HCT116 (cell line): ENCODE data around the gene CALR. TPM values are rescaled to one million over a fixed set of nuclear protein-coding genes. Genes with fewer than 3 reads are reported as not detected.

Experiments used
- ATAC-seq: fragments of 200-7000 bp; cut with Tn5 transposase; 2 replicates; pipeline ENCODE4 v1.9.1; 2020; ENCODE audit warnings: mild to moderate bottlenecking, moderate library complexity
- BruUV-seq: library from RNA; stranded (reverse); fragments of 400-500 nt; replicated peaks from 2 replicates; lab custom pipeline; 2021; lab: Mats Ljungman, UMichigan
- CTCF ChIA-PET: fragments of 300-600 bp; sonication (Branson Sonifier 250); formaldehyde crosslinking; loops from one replicate; lab custom pipeline; 2021; ENCODE audit warnings: antibody characterized with exemption; lab: Charles Lee
- POLR2A ChIA-PET: fragments of 300-600, 350-600 bp; sonication (Branson Sonifier 250); formaldehyde crosslinking; loops from one replicate; lab custom pipeline; 2021; ENCODE audit warnings: antibody characterized with exemption; lab: Charles Lee
- RAD21 ChIA-PET, 2 experiments: fragments of 300-600 bp; sonication (Branson Sonifier 250); formaldehyde crosslinking; loops; one replicate each; lab custom pipeline; 2023; ENCODE audit warnings: low total read pairs in 2 of 2; ENCODE audit not compliant: uncharacterized antibody in 2 of 2, unreplicated experiment in 2 of 2, low non-redundant PET in 1 of 2; lab: Charles Lee
- DNase-seq: peaks from one replicate; pipeline ENCODE4 v3.0.0-alpha.2; 2010; ENCODE audit warnings: low read depth, low spot score
- H2AFZ ChIP-seq: fragments of 200-600 bp; shearing (Covaris generic), sonication (generic); 2 replicates; pipeline ENCODE4 v1.6.1; 2017; ENCODE audit warnings: low read depth, mixed run types, mixed read lengths, antibody characterized with exemption, low read length; ENCODE audit not compliant: poor library complexity, severe bottlenecking
- H3K27ac ChIP-seq: 2 replicates; pipeline ENCODE4 v1.5.1; 2012; ENCODE audit warnings: low read depth, low read length
- H3K27me3 ChIP-seq: fragments of 200-600 bp; sonication (generic); 2 replicates; pipeline ENCODE4 v1.6.1; 2016; ENCODE audit warnings: mixed run types, low read length, mixed read lengths; ENCODE audit not compliant: insufficient read depth
- H3K36me3 ChIP-seq, 2 experiments: fragments of 200-500 bp in 1 of 2; fragments of 200-600 bp in 1 of 2; sonication (Bioruptor generic) in 1 of 2; sonication (generic) in 1 of 2; 2 replicates each; pipeline versions ENCODE4 v1.5.1 to v1.6.1; 2014 to 2016; ENCODE audit warnings: low read length in 2 of 2, inconsistent platforms in 1 of 2, mixed read lengths in 1 of 2, mixed run types in 1 of 2; ENCODE audit not compliant: insufficient read depth in 2 of 2, control insufficient read depth in 1 of 2
- H3K4me1 ChIP-seq, 2 experiments: fragments of 200-600 bp in 1 of 2; sonication (generic) in 1 of 2; 2 replicates each; pipeline versions ENCODE4 v1.5.1 to v1.6.1; 2012 to 2017; ENCODE audit warnings: low read length in 2 of 2, inconsistent platforms in 1 of 2, mild to moderate bottlenecking in 1 of 2, mixed read lengths in 1 of 2, mixed run types in 1 of 2, moderate library complexity in 1 of 2; ENCODE audit not compliant: insufficient read depth in 2 of 2, control insufficient read depth in 1 of 2
- H3K4me2 ChIP-seq: fragments of 200-600 bp; sonication (generic); 2 replicates; pipeline ENCODE4 v1.6.1; 2017; ENCODE audit warnings: mixed run types, low read length, mixed read lengths
- H3K4me3 ChIP-seq, 2 experiments: fragments of 200-600 bp in 1 of 2; sonication (generic) in 1 of 2; replicated peaks in 1 of 2; 2 replicates each; pipeline ENCODE4 v1.5.1; 2011 to 2016; ENCODE audit warnings: low read length in 2 of 2, control low read depth in 1 of 2, low read depth in 1 of 2, mild to moderate bottlenecking in 1 of 2, mixed read lengths in 1 of 2, mixed run types in 1 of 2
- H3K79me2 ChIP-seq: fragments of 200-600 bp; sonication (generic); 2 replicates; pipeline ENCODE4 v1.6.1; 2017; ENCODE audit warnings: mild to moderate bottlenecking, mixed run types, low read length, moderate library complexity, mixed read lengths; ENCODE audit not compliant: insufficient read depth
- H3K9ac ChIP-seq: fragments of 200-600 bp; sonication (generic); 2 replicates; pipeline ENCODE4 v1.6.1; 2016; ENCODE audit warnings: low read length, mixed read lengths
- H3K9me2 ChIP-seq: fragments of 200-600 bp; sonication (generic), shearing (Covaris generic); 2 replicates; pipeline ENCODE4 v1.6.1; 2017; ENCODE audit warnings: mixed run types, mild to moderate bottlenecking, moderate library complexity; ENCODE audit not compliant: insufficient read depth
- H3K9me3 ChIP-seq, 2 experiments: fragments of 200-500 bp in 1 of 2; fragments of 200-600 bp in 1 of 2; sonication (Bioruptor generic) in 1 of 2; sonication (generic) in 1 of 2; 2 replicates each; pipeline ENCODE4 v1.6.1; 2014 to 2017; ENCODE audit warnings: low read length in 2 of 2, mixed read lengths in 2 of 2, inconsistent platforms in 1 of 2, low read depth in 1 of 2, mild to moderate bottlenecking in 1 of 2, mixed run types in 1 of 2, moderate library complexity in 1 of 2; ENCODE audit not compliant: control insufficient read depth in 1 of 2, insufficient read depth in 1 of 2
- H4K20me1 ChIP-seq: fragments of 200-600 bp; sonication (generic), shearing (Covaris generic); 2 replicates; pipeline ENCODE4 v1.6.1; 2017; ENCODE audit warnings: mixed run types, mild to moderate bottlenecking, moderate library complexity; ENCODE audit not compliant: insufficient read depth
- EZH2phosphoT487 ChIP-seq: fragments of 200-600 bp; IDR thresholded peaks from 2 replicates; pipeline ENCODE4 v1.6.1; 2018; ENCODE audit warnings: antibody characterized with exemption, borderline replicate concordance
- FOSL1 ChIP-seq: IDR thresholded peaks from 2 replicates; pipeline ENCODE4 v1.6.1; 2012; ENCODE audit warnings: low read depth
- JUND ChIP-seq: IDR thresholded peaks from 2 replicates; pipeline ENCODE4 v1.6.1; 2012
- REST ChIP-seq: IDR thresholded peaks from 2 replicates; pipeline ENCODE4 v1.6.1; 2012; ENCODE audit warnings: low read depth
- TCF7L2 ChIP-seq: IDR thresholded peaks from 2 replicates; pipeline ENCODE4 v1.7.0; 2011; ENCODE audit warnings: borderline replicate concordance, inconsistent platforms; ENCODE audit not compliant: insufficient read depth, insufficient read length; ENCODE audit errors: extremely low read depth
- ZFX ChIP-seq: fragments of 450-650 bp; IDR thresholded peaks from 2 replicates; pipeline ENCODE4 v1.6.1; 2017
- intact Hi-C: fragments of 100-400 bp; cut with micrococcal nuclease; formaldehyde crosslinking; loops from 2 replicates; pipeline ENCODE4 v1.10.0; 2022
- total RNA-seq: library from RNA; stranded (reverse); gene quantifications from one replicate; pipeline ENCODE4 v1.2.1, GENCODE V29; 2021; ENCODE audit not compliant: unreplicated experiment

The CALR gene
- total RNA-seq, 1 experiment from 2014 or later: 739 TPM

- no peak for TF ChIP-seq REST
Measured at GRCh38 chr19:12935071-12935470, 3.3 kb upstream of the CALR start (continued).

GRCh38 chr19:12936582-12936981 lies 1.8 kb upstream of the CALR start:
- TF ChIP-seq EZH2phosphoT487 (no peak), FOSL1 (no peak), ZFX (no peak), JUND (no peak), TCF7L2 (no peak)
- Histone ChIP-seq H3K9me3 (no peaks in the 10 kb centered on the region), H3K27ac (0 out of 2 replicates have a peak overlapping the region, but pooled peaks have one; percentile 8), H3K36me3 (peaks cover 13 to 27% of the 10 kb centered on the region in 2 experiments), H3K4me3 (no peak overlapping the region), H3K79me2 (peaks cover 52% of the 10 kb centered on the region), H3K9me2 (no peaks in the 10 kb centered on the region), H4K20me1 (no peaks in the 10 kb centered on the region), H2AFZ (no peak overlapping the region), H3K9ac (no peak overlapping the region), H3K4me2 (no peak overlapping the region), H3K4me1 (peaks cover 19 to 52% of the 10 kb centered on the region in 2 experiments), H3K27me3 (no peaks in the 10 kb centered on the region)
- ChIA-PET RAD21 (no interaction called here), POLR2A (interaction anchor here (1.6 kb wide), 1 partner anchor 10 kb away, joined by 4 read pairs; the partner anchor contains the start of gene RAD23A), CTCF (interaction anchor here (1.7 kb wide), 1 partner anchor 29 kb away, joined by 8 read pairs; no protein-coding TSS in a partner anchor)
- no peak for ATAC-seq
- no TSS peak for BruUV-seq
- DNase-seq: no peak
- intact Hi-C loops: no loop called here
